HG03571 (cell line): ENCODE results near the gene PSMC3IP.
A peak's percentile ranks its signal among the peaks of the same experiment; 100 is the strongest.
"Not testable (repeated sequence)": the region's sequence is repeated elsewhere in the genome, so short reads cannot be mapped to it uniquely, and the experiment has no call there.

Experiments used
- ATAC-seq: cut with Tn5 transposase; IDR thresholded peaks from one replicate; pipeline ENCODE4 v1.9.1; 2021; ENCODE audit not compliant: unreplicated experiment

PSMC3IP gene, protein sequence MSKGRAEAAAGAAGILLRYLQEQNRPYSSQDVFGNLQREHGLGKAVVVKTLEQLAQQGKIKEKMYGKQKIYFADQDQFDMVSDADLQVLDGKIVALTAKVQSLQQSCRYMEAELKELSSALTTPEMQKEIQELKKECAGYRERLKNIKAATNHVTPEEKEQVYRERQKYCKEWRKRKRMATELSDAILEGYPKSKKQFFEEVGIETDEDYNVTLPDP

DNA sequence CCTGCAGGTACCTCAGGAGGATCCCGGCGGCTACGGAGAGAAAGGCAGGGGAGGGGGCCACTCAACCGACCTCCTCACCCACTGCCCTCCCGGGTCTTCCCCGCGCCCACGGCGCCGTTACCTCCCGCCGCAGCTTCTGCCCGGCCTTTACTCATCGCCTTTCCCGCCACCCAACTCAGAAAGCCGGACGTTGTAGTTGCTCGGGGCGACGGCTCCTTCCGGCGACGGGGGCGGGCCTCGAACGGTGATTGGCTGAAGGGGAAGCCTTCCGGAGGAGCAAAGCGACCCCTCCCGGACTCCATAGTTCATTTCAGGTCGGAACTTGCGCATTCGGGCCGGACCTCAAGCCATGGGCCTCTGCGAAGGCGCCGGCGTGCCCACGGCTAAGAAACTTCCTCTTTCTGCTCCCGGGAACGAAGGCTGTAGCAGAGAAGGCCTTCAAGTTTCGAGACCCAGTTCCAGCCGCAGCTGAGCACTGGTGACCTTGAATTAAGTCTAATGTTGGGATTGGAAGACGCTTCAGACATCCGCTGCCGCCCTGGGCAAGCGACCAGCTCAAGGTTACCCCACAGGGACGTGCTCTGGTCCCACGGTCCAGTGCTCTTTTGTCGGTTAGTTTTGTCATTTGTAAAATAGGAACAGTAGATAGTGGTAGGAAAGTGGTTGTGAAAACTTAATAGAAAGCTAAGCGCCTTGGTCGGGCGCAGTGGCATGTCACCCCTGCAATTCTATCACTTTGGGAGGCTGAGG lies at the start of gene PSMC3IP:
Gene PSMC3IP (minus strand): TSS at position 198 of the 750 bp plus-strand sequence. CDS start 43 bp downstream, at position 155.
- ATAC-seq = peak; percentile 65

DNA sequence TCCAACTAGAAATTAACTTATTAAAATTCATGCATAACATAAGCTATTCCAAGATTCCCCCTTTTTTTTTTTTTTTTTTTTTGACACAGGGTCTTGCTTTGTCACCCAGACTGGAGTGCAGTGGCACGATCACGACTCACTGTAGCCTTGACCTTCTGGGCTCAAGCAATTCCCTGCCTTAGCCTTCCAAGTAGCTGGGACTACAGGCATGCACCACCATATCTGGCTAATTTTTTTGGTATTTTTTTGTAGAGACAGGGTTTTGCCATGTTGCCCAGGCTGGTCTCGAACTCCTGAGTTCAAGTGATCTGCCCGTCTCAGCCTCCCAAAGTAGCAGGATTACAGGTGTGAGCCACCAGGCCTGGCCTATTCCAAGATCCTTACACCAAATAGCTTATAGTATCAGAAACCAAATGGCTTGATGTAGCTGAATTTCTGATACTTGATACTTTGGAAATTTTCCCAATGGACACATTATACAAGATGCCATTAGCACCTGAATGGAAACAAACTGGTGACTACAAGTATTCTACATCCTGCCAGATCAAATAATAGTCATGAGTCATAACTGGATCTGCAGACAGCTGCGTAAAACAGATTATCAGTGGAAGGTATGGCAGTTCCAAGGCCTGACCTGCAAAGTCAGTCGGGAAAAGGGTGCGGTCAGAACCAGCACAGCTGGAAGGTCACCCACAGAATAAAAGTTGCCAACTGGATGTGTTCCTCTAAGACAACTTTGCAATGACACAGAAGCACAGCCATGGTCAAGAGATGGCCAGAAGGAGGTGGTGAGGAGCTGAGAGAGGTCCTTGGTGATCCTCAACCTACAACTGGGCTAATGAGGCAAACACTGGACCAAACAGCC lies 46.4 kb upstream of the PSMC3IP start:
- no peak for ATAC-seq

DNA sequence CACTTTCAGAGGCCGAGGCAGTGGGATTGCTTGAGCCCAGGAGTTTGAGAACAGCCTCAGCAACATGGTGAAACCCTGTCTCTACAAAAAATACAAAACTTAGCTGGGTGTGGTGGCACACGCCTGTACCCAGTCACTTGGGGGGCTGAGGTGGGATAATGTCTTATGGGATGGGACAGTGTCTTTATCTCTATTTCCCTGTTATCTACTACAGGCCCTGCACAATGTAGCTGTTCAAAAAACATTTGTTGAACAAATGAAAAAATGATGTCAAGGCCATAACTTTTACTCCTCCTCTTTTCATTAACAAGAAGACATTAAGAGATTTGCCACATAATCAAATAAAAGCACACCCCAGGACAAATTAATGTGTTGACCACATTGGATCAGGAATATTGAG lies 45.7 kb upstream of the PSMC3IP start:
- no peak for ATAC-seq

DNA sequence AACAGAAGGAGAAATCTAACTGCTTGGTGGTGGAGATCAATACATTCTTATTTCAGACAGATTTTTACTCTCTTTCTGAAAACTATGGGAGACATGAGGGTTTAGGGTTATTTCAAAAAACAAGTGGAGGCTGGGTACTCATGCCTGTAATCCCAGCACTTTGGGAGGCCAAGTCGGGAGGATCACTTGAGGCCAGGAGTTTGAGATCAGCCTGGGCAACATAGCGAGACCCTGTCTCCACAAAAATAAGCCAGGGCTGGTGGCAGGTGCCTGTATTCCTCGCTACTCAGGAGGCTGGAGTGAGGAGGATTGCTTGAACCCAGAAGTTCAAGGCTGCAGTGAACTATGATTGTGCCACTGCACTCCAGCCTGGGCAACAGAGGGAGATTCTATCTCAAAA lies 44.5 kb upstream of the PSMC3IP start:
- ATAC-seq = not testable (repeated sequence)

DNA sequence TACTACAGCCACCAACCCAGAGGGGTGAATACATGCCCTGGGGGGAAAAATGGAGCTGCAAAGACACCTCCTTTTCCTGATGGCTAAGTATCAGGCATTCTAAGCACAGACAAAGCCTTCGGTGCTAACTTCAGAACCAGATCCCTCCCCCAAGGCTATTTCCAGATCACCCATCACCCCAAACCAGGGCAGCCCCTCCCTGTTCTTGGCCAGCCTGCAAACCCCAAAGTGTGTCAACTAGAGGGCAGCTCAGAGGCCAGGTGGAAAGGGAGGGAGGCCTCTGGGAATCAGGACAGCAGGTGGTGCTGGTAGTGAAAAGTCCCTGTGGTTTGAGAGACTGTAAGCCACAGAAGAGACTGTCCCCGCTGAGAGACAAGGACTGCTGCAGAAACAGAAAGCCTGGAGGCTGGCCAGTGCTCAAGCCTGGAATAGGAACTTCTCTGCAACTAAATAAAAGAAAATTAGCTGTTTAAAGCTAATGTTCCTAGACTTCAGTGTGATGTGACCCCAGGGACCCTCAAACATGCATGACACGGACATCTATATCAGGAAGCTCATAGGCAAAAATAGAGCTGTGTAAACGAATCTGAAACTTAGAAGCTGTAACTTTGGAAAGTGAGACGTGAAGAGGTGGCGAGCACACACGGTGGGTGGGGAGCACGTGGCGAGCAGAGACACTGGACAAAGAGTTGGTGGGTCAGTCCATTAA lies 41.1 kb upstream of the PSMC3IP start:
- ATAC-seq = peak; percentile 70

DNA sequence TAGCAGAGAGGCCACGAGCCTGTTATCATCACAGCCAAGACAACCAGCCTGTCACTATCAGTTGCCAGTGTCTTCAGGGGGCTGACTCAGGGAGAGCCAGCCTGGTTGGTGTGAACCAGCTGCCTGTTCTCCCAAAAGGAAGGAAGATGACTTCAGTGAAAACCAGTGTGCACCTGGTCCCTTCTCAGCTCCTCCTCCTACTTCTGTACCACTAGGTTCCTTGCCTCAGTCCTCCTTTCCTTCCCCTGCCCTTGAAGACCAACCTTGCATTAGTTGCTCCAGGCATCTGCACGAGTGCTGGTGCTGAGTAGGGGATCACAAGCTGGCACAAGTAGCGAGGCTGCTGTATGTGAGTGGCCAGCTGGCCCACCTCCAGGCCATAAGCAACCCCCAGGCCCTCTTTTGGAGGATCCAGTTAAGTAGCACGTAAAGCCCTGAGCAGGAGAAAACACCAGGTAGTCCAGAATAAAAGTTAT lies 40.5 kb upstream of the PSMC3IP start:
- no peak for ATAC-seq

DNA sequence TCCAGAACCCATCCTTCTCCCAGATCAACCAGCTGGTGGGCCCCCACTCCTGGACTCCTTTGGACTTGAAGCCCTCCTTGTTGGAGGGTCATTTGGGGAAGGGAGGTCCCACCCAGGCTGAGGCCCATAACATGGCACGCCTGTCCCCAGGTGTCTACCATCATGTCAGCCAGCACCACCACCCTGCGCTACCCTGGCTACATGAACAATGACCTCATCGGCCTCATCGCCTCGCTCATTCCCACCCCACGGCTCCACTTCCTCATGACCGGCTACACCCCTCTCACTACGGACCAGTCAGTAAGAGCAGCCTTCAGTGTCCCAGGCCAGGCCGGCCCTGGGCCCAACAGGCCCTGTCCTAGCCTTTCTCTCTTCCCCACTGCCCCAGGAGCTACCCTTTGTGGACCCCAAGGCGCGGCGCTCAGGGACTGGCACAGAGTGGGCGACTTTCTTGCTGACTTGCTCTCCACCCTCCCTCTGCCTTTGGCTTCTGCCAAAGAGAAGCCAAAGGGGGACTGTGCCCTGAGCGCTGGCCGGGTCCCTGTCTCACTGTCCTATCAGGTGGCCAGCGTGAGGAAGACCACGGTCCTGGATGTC lies 36.3 kb upstream of the PSMC3IP start:
- ATAC-seq = no peak

DNA sequence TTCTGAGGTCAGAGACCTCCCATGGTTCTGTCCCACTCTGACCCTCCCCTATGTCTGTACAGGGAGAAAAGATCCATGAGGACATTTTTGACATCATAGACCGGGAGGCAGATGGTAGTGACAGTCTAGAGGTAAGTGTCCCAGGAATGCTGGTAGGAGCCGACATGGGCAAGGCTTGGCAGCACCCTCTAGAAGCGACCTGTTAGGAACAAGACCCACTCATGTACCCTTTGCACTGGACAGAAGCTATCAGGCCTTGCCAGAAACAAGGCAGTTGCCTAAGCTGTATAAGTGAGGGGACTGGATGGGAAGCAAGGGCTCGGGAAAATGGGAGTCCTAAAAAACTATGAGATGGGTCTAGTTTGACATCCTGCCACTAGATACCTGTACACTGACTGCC lies 34.5 kb upstream of the PSMC3IP start:
- no peak for ATAC-seq

DNA sequence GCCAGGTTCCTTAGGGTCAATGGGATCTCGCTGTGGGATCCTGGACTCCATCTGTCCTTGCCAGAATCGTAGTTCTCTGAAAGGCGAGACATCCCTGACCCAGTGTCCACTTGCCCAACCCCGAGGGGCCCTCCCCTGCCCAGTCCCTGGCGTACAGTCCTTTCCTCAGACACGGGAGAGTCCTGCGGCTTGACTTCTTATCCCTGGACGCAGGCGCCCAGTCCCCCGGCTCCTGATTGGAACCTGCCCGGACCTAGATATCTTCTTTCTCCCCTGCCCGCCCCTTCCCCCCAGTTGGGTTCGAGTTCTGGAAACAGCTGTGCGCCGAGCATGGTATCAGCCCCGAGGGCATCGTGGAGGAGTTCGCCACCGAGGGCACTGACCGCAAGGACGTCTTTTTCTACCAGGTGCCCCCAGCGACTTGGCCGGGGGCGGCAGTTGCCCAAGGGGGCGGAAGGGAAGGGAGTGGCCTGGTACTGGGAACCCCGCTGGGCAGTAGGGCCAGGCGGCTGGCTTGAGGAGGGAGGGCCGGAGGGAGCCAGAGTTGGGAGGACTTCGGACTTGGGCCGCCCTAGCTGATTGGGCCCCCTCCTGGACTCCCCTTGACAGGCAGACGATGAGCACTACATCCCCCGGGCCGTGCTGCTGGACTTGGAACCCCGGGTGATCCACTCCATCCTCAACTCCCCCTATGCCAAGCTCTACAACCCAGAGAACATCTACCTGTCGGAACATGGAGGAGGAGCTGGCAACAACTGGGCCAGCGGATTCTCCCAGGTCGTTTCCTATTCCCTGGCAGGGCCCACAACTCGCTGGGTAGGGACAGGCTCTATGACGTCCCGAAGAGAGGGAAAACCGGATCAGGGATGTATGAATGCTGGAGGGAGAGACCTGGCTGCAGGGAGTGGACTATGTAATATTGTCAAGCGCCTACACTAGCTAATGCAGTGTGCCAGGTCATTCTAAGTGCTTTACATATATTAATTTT lies 32.6 kb upstream of the PSMC3IP start:
- not testable (repeated sequence) for ATAC-seq

DNA sequence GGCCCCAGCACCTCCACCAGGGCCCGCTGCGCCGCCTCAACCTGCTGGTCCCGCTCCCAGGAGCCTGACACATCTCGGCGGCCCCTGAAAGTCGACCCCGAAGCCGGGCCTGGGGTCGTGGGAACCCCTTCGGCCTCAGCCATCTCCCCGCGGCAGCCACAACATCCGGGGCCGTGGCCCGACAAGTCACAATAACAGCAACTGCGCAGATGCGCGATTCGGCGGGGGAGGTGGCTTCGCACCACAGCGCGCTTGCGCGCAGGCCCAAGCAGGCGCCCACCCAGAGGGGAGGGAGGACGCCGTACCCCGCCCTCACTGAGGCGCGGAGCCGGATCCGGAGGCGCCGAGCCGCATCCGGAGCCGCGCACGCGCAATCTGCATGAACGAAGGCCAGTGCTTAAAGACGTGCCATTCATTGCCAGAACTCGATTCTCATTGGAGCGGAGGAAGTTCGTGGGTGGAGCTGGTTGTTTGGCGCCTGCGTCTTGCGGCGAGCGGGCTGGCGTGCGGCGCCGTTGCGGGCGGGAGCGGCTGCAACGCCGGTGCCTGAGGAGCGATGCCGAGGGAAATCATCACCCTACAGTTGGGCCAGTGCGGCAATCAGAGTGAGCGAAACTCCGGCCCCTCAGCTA lies 31.8 kb upstream of the PSMC3IP start, which contains the start of the genes RETREG3 and TUBG1:
Gene RETREG3 (minus strand): TSS at position 193 of the 632 bp plus-strand sequence. CDS start 50 bp downstream, at position 143.
Gene TUBG1 (plus strand): TSS at position 502 of the 632 bp plus-strand sequence. CDS start 55 bp downstream, at position 557.
- ATAC-seq = peak; percentile 77

DNA sequence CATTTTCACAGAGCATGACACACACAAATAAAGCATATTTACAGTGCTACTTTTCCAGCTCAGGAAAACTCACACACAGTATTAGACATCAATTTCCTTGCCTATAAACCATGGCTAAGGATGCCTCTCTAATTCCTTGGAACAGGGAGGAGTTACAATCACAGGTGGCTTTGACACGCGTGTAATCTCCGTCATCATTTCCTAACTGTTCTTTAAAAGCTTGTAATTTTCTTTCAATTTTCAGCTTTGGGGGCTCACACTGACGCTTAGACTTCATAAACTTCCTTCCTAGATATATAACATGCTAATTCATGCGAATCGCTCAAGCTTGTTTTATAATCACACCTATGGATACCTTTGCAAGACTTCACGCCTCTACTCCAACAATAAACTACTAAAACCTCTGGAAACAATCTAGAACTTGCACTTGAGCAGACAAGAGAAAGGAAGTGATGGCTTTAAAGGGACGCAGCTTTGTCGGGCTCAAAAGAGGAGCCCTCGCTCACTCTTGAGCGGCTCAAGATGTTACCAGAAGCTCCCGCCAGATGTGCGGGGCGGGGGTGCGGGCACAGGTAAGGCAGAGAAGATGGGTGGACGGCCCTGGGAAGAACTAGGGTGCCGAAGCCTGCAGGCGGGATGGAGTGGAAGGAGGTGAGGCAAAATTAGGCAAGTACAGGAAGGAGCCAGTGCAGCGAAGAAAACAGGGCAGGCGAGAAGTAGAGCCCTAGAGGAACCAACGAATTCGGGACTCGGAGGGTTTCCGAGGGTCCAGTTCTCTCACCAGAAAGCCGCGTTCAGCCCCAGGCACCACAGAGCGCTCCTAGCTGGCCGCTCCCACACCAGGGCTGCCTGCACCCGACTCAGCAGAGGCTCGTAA lies 31.0 kb upstream of the PSMC3IP start:
- no peak for ATAC-seq

DNA sequence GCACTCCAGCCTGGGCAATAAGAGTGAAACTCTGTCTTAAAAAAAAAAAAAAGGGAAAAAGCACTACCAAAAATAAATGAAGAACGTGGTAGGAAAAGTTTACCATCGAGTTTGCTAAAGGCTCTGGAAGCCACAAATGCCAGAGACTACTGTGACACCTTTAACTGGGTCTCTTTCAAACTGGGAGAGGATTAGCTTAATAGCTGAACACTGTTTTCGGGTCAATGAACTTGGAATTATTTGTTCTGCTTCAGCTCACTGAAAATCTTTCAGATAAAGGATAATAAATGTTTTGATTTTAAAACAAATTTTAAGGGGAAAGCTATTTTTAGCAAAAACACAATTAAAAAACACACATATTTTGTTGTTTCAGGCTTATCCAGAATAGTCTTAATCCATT lies 30.2 kb upstream of the PSMC3IP start:
- no peak for ATAC-seq

DNA sequence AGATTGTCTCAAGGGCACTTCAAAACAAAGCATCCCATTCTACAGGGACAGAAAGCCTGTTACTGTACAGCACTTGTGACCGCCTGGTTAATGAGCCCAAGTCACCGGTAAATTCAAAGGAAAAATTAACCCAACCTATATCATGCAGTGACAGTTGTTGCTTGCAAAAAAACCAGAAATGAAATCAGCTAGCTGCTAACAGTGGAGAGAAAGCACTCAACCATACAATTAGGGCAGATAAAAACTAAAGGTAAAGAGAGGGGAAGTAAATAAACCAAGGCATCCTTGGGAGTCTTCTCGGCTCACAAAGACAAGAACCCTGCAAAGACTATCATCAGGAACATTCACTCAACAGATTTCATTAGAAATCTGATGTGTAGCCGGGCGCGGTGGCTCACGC lies 25.8 kb upstream of the PSMC3IP start:
- no peak for ATAC-seq

DNA sequence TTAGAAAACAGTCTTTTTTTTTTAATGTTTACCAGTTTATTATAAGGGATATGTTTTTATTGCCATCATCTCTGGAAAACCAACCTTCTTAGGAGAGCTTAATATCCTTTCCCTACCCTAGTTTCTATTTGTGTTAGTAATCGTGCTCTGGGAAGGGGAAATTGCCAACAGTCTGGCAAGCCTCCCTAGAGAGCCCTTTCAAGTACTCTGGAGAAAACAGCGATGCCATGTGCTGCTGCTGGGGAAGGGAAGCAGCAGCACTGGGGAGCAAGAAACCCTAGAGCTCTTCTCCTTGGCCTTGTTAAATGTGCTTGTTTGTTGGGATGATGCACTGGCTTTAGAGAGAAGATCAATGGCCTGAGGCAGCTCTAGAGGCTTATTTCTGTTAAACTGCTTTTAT lies 21.4 kb upstream of the PSMC3IP start:
- ATAC-seq = no peak

DNA sequence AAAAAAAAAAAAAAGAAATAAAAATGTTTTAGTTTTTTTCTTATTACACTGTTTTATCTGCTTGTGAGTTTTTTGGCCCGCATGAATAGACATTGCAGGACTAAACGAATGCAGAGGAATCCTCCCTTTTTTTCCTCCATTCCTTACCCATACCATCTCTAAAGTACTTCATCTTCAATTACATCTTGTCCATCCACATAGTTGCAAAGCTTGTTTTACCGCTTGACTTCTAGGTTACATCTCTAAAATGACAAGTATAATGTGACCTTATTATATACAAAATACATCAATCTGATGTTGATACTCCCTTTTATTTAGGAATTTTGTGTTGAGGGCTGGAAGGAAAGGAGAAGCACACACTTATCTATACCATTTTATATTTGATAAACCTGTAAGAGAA lies 18.9 kb upstream of the PSMC3IP start:
- ATAC-seq = no peak

DNA sequence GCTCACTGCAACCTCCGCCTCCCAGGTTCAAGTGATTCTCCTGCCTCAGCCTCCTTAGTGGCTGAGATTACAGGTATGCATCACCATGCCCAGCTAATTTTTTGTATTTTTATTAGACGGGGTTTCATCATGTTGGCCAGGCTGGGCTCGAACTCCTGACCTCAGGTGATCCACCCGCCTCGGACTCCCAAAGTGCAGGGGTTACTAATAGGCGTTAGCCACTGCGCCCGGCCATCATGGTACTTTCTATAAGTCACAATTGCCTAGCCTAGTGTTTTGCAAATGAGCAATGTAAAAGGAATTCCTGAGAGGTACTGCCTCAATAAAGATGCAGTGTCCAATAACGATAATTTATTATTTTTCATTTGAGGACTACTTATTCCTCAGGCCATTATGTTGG lies 13.9 kb upstream of the PSMC3IP start:
- no peak for ATAC-seq

DNA sequence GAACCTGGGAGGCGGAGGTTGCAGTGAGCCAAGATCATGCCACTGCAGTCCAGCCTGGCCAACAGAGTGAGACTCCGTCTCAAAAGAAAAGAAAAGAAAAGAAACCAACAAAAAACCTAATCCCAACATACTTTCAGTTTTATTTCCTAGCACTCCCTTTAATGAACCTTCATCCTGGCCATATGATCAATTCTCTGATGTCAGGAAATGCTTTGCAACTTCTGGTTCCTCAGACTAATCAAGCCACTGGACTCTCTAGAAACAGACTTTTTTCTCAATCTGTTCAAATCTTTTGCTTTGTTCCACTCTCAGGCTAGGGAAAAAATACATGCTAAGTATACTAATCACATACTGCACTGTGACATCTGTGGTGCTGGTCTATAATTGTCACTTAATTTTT lies 13.4 kb upstream of the PSMC3IP start:
- ATAC-seq = no peak
